GM06990 (cell line): ENCODE data around the gene THG1L.
"Not testable (repeated sequence)": the region's sequence is repeated elsewhere in the genome, so short reads cannot be mapped to it uniquely, and the experiment has no call there.

ENCODE experiments used
- DNase-seq: peaks from one replicate; pipeline ENCODE4 v3.0.0-alpha.2; 2011; ENCODE audit not compliant: insufficient read length; ENCODE audit errors: extremely low read depth
- H3K27me3 ChIP-seq: replicated peaks from 2 replicates; pipeline ENCODE4 v1.6.0; 2011; ENCODE audit warnings: low read length; ENCODE audit not compliant: control insufficient read depth, insufficient read depth
- H3K36me3 ChIP-seq: 2 replicates; pipeline ENCODE4 v1.5.1; 2011; ENCODE audit warnings: low read length; ENCODE audit not compliant: control insufficient read depth, insufficient read depth
- H3K4me3 ChIP-seq: replicated peaks from 2 replicates; pipeline ENCODE4 v1.5.1; 2011; ENCODE audit warnings: low read depth, mild to moderate bottlenecking, control low read depth, low read length
- CTCF ChIP-seq: IDR thresholded peaks from 2 replicates; pipeline ENCODE4 v1.5.1; 2011; ENCODE audit warnings: low read length, control low read depth, mild to moderate bottlenecking, inconsistent platforms; ENCODE audit not compliant: insufficient read depth, poor library complexity, severe bottlenecking

THG1L gene

DNA sequence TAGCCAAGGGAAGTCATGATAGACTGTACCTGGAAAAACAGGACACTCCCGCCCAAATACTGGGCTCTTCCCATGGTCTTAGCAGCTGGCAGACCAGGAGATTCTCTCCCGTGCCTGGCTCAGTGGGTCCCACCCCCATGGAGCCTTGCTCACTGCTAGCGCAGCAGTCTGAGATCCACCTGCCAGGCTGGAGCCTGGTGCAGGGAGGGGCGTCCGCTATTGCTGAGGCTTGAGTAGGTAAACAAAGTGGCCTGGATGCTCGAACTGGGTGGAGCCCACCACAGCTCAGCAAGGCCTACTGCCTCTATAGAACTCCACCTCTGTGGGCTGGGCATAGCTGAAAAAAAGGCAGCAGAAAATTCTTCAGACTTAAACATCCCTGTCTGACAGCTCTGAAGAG lies 10.1 kb upstream of the THG1L start:
- DNase-seq, result no peak
- Histone ChIP-seq H3K27me3 (no peaks in the 10 kb centered on the region), H3K4me3 (no peak overlapping the region), H3K36me3 (no peaks in the 10 kb centered on the region)
- TF ChIP-seq CTCF, result no peak

DNA sequence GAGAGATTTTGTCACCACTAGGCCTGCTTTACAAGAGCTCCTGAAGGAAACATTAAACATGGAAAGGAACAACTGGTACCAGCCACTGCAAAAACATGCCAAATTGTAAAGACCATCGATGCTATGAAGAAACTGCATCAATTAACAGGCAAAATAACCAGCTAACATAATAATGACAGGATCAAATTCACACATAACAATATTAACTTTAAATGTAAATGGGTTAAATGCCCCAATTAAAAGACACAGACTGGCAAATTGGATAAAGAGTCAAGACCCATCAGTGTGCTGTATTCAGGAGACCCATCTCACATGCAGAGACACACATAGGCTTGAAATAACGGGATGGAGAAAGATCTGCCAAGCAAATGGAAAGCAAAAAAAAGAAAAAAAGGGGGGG lies 8.3 kb upstream of the THG1L start:
- H3K27me3 ChIP-seq, DNase-seq, H3K4me3 ChIP-seq, H3K36me3 ChIP-seq: not testable (repeated sequence)

GRCh38 chr5:157726607-157727006 lies 4.6 kb upstream of the THG1L start:
- H3K36me3 ChIP-seq, H3K27me3 ChIP-seq, H3K4me3 ChIP-seq, DNase-seq: not testable (repeated sequence)

DNA sequence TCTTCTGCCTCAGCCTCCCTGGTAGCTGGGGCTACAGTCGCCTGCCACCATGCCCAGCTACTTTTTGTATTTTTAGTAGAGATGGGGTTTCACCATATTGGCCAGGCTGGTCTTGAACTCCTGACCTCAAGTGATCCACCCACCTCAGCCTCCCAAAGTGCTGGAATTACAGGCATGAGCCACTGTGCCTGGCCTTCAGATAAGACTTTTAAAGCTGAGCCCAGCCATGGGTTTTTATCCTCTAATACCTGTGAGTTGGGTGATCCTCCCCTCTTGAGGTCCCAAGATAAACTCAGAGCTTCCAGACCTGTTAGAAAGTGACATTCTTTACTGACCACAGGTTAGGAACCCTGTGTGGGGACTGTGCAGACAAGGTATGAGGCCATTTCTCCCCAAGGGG lies 3.4 kb upstream of the THG1L start:
- not testable (repeated sequence) for H3K27me3 ChIP-seq, H3K36me3 ChIP-seq, H3K4me3 ChIP-seq, DNase-seq

GRCh38 chr5:157729858-157730257 lies 1.4 kb upstream of the THG1L start:
- peaks cover 1% of the 10 kb centered on the region for H3K36me3 ChIP-seq
- peak; percentile 74 for DNase-seq
- no peak overlapping the region for H3K4me3 ChIP-seq
- no peaks in the 10 kb centered on the region for H3K27me3 ChIP-seq
- TF ChIP-seq CTCF, result no peak

DNA sequence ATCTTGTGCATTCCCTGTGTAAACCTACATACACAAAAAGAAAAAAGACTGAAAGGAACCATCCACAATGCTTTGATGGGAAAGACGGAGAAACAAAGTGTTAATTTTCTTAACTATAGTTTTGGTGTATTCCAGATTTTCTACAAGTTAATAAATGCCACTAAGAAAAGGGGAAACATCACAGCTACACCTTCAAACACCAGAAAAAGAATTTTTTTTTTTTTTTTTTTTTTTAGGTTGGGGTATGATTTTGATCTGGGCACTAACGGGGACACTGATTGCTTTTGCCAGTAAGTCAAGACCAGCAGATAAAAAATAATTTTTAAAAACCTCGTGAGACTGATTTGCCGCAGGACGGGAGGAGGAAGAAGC lies 334 bp upstream of the THG1L start:
- no peak for DNase-seq
- no peak for TF ChIP-seq CTCF
- H3K36me3 ChIP-seq, result peaks cover 3% of the 10 kb centered on the region
- H3K4me3 ChIP-seq, result peak overlapping the region; percentile 85
- H3K27me3 ChIP-seq, result no peaks in the 10 kb centered on the region

GRCh38 chr5:157732130-157732514 lies 902 bp downstream of the THG1L start:
- peaks cover 5% of the 10 kb centered on the region for H3K36me3 ChIP-seq
- no peaks in the 10 kb centered on the region for H3K27me3 ChIP-seq
- DNase-seq, result no peak
- no peak for TF ChIP-seq CTCF
- H3K4me3 ChIP-seq, result peak overlapping the region; percentile 85; the same call in 1 of the 2 replicates
